Transverse colon (tissue), 4 donors: ENCODE data around the gene ZMYND19. TPM values are rescaled to one million over a fixed set of nuclear protein-coding genes. Genes with fewer than 3 reads are reported as not detected.

ENCODE experiments used
- DNase-seq: peaks from one replicate; pipeline ENCODE4 v3.0.0-alpha.2; 2019
- H3K27ac ChIP-seq, 4 donors: fragments of 200-600 bp; sonication (generic); 2 replicates each; pipeline ENCODE4 v1.5.1; 2016 to 2018; ENCODE audit warnings: inconsistent platforms in 4 of 4
- H3K27me3 ChIP-seq: fragments of 200-600 bp; sonication (generic); 2 replicates; pipeline ENCODE4 v1.5.1; 2017; ENCODE audit warnings: inconsistent platforms
- H3K36me3 ChIP-seq, 4 donors: fragments of 200-600 bp; sonication (generic); 2 replicates each; pipeline ENCODE4 v1.5.1; 2017 to 2019; ENCODE audit warnings: inconsistent platforms in 4 of 4
- H3K4me1 ChIP-seq, 4 donors: fragments of 200-600 bp; sonication (generic); 2 replicates each; pipeline ENCODE4 v1.5.1; 2017 to 2020; ENCODE audit warnings: inconsistent platforms in 4 of 4
- H3K4me3 ChIP-seq, 4 donors: fragments of 200-600 bp; sonication (generic); 1 replicate in 1 of 4; 2 replicates in 3 of 4; pipeline versions ENCODE4 v1.5.1 to v1.6.1; 2017 to 2019; ENCODE audit warnings: inconsistent platforms in 4 of 4
- H3K9me3 ChIP-seq, 2 donors: fragments of 200-600 bp; sonication (generic); 2 replicates each; pipeline ENCODE4 v1.5.1; 2017 to 2019; ENCODE audit warnings: inconsistent platforms in 2 of 2
- CTCF ChIP-seq, 5 experiments: fragments of 200-600 bp in 3 of 5; fragments of 450-650 bp in 2 of 5; sonication (generic) in 3 of 5; IDR thresholded peaks; 1 replicate in 2 of 5; 2 replicates in 3 of 5; pipeline ENCODE4 v1.5.1; 2016 to 2017; ENCODE audit warnings: antibody characterized with exemption in 5 of 5, inconsistent platforms in 3 of 5, mild to moderate bottlenecking in 2 of 5, moderate library complexity in 1 of 5
- EP300 ChIP-seq: sonication (generic); formaldehyde crosslinking; IDR thresholded peaks from one replicate; pipeline ENCODE4 v1.6.1; 2017; ENCODE audit warnings: antibody characterized with exemption, low read depth
- POLR2A ChIP-seq: fragments of 450-650 bp; IDR thresholded peaks from one replicate; pipeline ENCODE4 v1.6.1; 2016; ENCODE audit warnings: antibody characterized with exemption, mild to moderate bottlenecking, moderate library complexity
- POLR2AphosphoS5 ChIP-seq, 3 donors: sonication (generic); formaldehyde crosslinking; IDR thresholded peaks; one replicate each; pipeline ENCODE4 v1.6.1; 2016; ENCODE audit warnings: antibody characterized with exemption in 3 of 3
- WGBS, 2 donors: methylation state at CpG; one replicate each; pipeline ENCODE4 v1.1.5; 2018; ENCODE audit warnings: low coverage in 1 of 2; 5-methylcytosine and 5-hydroxymethylcytosine counted together
- in situ Hi-C, 4 donors: fragments of 200-750 bp; cut with MboI; loops; one replicate each; pipeline versions ENCODE4 v1.15.0 to v1.15.1; 2017; ENCODE audit warnings: low sequenced_read_pairs in 3 of 4, low pct_ligation_motif_present in 1 of 4, low pct_unique_long_range_greater_than_20kb in 1 of 4
- intact Hi-C: fragments of 100-400 bp; cut with DNase I; formaldehyde crosslinking; loops from one replicate; pipeline ENCODE4 v1.15.1; 2023; ENCODE audit warnings: low total_unique reads
- total RNA-seq, 4 donors: library from RNA; depleted of rRNA; stranded (reverse); fragments of >200 nt; gene quantifications; one replicate each; pipeline ENCODE4 v1.1.0, GENCODE V29; 2016

Gene ZMYND19
- total RNA-seq, 4 donors from 2014 or later: 6.7 to 11.5 (median 9.8) TPM

GRCh38 chr9:137580209-137580953 is 9.9 kb downstream of the ZMYND19 start:
- Histone ChIP-seq H3K27ac (no peak overlapping the region), H3K4me3 (no peak overlapping the region), H3K36me3 (no peaks in the 10 kb centered on the region), H3K4me1 (peaks cover 15 to 30% (median 25%) of the 10 kb centered on the region in 4 donors), H3K9me3 (no peaks in the 10 kb centered on the region), H3K27me3 (no peaks in the 10 kb centered on the region)
- in situ Hi-C loops: no loop called here
- no peak for DNase-seq
- 91% methylated on average over 22 of the region's 23 CpGs; no CpG with 5 or more reads in 1 of the 2 donors for WGBS, 2 donors
- intact Hi-C loops: no loop called here
- TF ChIP-seq POLR2A: no peak
- no peak for TF ChIP-seq CTCF (IDR thresholded peaks at IDR 0.05)
- no peak for TF ChIP-seq POLR2AphosphoS5 (IDR thresholded peaks at IDR 0.05)
- TF ChIP-seq EP300: no peak

GRCh38 chr9:137579259-137579604 is 11.1 kb downstream of the ZMYND19 start:
- TF ChIP-seq POLR2AphosphoS5 (IDR thresholded peaks at IDR 0.05): no peak
- no peak for TF ChIP-seq EP300
- no peak for TF ChIP-seq POLR2A
- no peak for TF ChIP-seq CTCF (IDR thresholded peaks at IDR 0.05)
- intact Hi-C loops (loop anchor here (5.0 kb wide), 1 partner anchor 38 kb away; the partner anchor contains the start of gene EHMT1), in situ Hi-C loops (no loop called here)
- Histone ChIP-seq H3K4me3 (peak overlapping the region; percentile 27 to 94 (median 71)), H3K36me3 (no peaks in the 10 kb centered on the region), H3K4me1 (peaks cover 15 to 30% (median 25%) of the 10 kb centered on the region in 4 donors), H3K27me3 (no peaks in the 10 kb centered on the region), H3K9me3 (no peaks in the 10 kb centered on the region), H3K27ac (peak overlapping the region; percentile 79 to 97 (median 91))
- no peak for DNase-seq
- 60 to 65% methylated on average over 4 to 16 of the region's 19 CpGs for WGBS, 2 donors

- intact Hi-C loops: loop anchor here (5.0 kb wide), 1 partner anchor 39 kb away; the partner anchor contains the start of gene EHMT1
- 2% methylated on average over 42 of the region's 82 CpGs; no CpG with 5 or more reads in 1 of the 2 donors for WGBS, 2 donors
- H3K27ac ChIP-seq: peak within 1 kb of the TSS; percentile 79 to 97 (median 91)
- no peaks in the 10 kb centered on the region for H3K27me3 ChIP-seq
- H3K9me3 ChIP-seq: no peaks in the 10 kb centered on the region
- no peaks in the 10 kb centered on the region for H3K36me3 ChIP-seq
- no peak for TF ChIP-seq EP300
- peak; percentile 71 for TF ChIP-seq POLR2A
- TF ChIP-seq CTCF (IDR thresholded peaks at IDR 0.05): peak; percentile 85 to 97 (median 94)
- TF ChIP-seq POLR2AphosphoS5 (IDR thresholded peaks at IDR 0.05): peak in 2 of 3 donors; percentile 83 to 84
- H3K4me3 ChIP-seq: peak within 1 kb of the TSS; percentile 70 to 94 (median 80)
- in situ Hi-C loops: no loop called here
- DNase-seq: peak; percentile 97
- peaks cover 15 to 30% (median 25%) of the 10 kb centered on the region in 4 donors for H3K4me1 ChIP-seq
Measured at GRCh38 chr9:137578518-137579258, 11.6 kb downstream of the ZMYND19 start, which contains the start of gene DPH7. Gene DPH7 (minus strand): TSS chr9:137578925. CDS start chr9:137578777, 148 bp downstream.
